IgD-negative memory B cell (primary cell): Measurements from ENCODE around the gene CMTM3. TPM values are rescaled to one million over a fixed set of nuclear protein-coding genes. Genes with fewer than 3 reads are reported as not detected.
A peak's percentile ranks its signal among the peaks of the same experiment; 100 is the strongest.
"Not testable (repeated sequence)": the region's sequence is repeated elsewhere in the genome, so short reads cannot be mapped to it uniquely, and the experiment has no call there.

Source experiments
- H3K27ac Mint-ChIP-seq, 3 donors: one replicate each; pipeline ENCODE4 v1.8.0; 2020 to 2022; ENCODE audit warnings: mild to moderate bottlenecking in 3 of 3, mixed read lengths in 3 of 3, moderate library complexity in 1 of 3
- H3K27me3 Mint-ChIP-seq: one replicate; pipeline ENCODE4 v1.8.0; 2021; ENCODE audit warnings: mixed read lengths
- H3K36me3 Mint-ChIP-seq: one replicate; pipeline ENCODE4 v1.8.0; 2020; ENCODE audit warnings: mild to moderate bottlenecking, mixed read lengths
- H3K4me1 Mint-ChIP-seq, 3 donors: one replicate each; pipeline ENCODE4 v1.8.0; 2020 to 2022; ENCODE audit warnings: mixed read lengths in 3 of 3, mild to moderate bottlenecking in 1 of 3
- H3K4me3 Mint-ChIP-seq, 4 donors: one replicate each; pipeline ENCODE4 v1.8.0; 2020 to 2022; ENCODE audit warnings: mild to moderate bottlenecking in 4 of 4, mixed read lengths in 4 of 4, moderate library complexity in 3 of 4
- H3K9me3 Mint-ChIP-seq, 3 donors: one replicate each; pipeline ENCODE4 v1.8.0; 2020 to 2021; ENCODE audit warnings: mixed read lengths in 3 of 3, mild to moderate bottlenecking in 1 of 3
- polyA plus RNA-seq: library from polyadenylated mRNA; unstranded; fragments of 300-500 nt; fragmentation: Illumina TruSeq; gene quantifications from one replicate; pipeline ENCODE4 v1.2.3, GENCODE V29; 2021

The CMTM3 gene
- polyA plus RNA-seq, 1 donor from 2014 or later: 5.2 TPM

DNA sequence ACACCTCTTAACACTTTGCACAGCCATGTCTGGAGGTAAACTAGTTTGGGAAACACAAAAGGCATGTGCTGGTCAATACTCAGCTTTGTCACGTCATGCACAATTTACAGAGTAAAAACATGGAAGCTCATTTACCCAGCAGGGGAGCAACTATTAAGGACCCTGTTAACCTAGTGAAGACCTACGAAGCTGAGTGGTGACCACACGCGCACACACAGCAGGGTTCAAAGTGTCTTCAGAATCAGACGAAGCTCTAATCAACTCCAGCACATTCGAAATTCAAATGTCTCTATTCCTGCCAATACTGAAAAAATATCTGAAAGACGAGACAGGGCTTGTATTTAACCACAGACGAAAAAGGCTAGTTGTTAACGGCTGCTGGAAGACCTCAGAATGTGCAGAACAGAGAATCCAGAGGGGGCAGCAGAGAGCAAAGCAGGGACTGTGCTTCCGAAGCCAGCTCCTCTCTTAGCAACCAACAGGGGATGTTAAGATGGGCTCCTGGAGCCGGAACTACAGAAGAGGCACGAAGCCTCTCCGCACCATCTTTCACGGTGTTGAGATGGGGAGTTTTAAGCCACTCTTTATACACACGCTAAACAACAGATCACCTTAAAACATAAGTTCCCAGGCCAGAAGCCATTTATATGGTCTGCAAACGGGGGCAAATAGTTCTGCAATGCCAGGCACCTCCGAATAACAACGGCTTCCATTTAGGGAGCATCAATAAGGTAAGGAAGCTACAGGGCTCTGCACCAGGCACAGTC, 46.4 kb downstream of the CMTM3 start:
- peaks cover 1% of the 10 kb centered on the region for H3K36me3 Mint-ChIP-seq
- H3K9me3 Mint-ChIP-seq: no peaks in the 10 kb centered on the region
- no peak overlapping the region for H3K27ac Mint-ChIP-seq

DNA sequence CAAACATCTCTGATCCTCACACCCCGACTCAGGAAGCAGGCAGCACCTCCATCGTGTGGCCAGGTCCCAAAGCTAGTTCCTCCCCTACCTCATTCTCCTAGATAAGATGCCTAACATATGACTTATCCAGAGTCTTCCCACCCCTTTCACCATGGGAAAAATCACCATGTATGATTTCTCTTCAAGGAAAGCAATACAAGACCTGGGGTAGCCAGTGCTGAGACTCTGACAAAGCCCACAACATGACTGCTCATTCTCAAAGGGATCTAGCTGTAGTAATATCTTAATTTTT, 46.9 kb downstream of the CMTM3 start:
- Mint-ChIP-seq H3K4me1 (peaks cover 5 to 12% (median 9%) of the 10 kb centered on the region in 3 donors), H3K9me3 (no peaks in the 10 kb centered on the region), H3K36me3 (peaks cover 1% of the 10 kb centered on the region), H3K27me3 (peaks cover 11% of the 10 kb centered on the region), H3K27ac (no peak overlapping the region), H3K4me3 (no peak overlapping the region)

More for the DNA sequence above, 46.4 kb downstream of the CMTM3 start:
- Mint-ChIP-seq H3K27me3 (peaks cover 11% of the 10 kb centered on the region), H3K4me1 (peaks cover 5 to 12% (median 9%) of the 10 kb centered on the region in 3 donors), H3K4me3 (peak overlapping the region in 2 of 4 donors; percentile 20 to 83)

DNA sequence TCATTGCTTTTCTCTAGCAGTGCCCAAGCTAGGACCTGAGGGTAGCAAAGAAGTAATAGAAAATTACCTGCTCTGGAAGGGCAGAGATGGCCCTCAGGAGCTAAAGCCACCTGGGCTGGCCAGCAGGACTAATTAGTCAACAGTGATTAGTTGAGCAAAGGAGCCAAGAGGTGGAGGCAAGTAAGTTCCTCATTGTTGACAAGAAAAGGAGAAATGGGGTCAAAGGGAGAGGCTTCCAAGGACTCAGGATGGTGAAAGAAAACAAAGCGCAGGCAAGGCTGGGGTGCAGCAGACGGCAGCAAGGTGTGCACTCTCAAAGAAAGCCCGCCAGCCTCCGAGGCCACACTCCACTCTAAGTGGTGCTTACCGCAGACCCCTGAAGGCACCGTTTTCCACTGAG, 47.5 kb downstream of the CMTM3 start:
- H3K27me3 Mint-ChIP-seq: peaks cover 11% of the 10 kb centered on the region
- H3K9me3 Mint-ChIP-seq: no peaks in the 10 kb centered on the region
- H3K27ac Mint-ChIP-seq: no peak overlapping the region
- peaks cover 1% of the 10 kb centered on the region for H3K36me3 Mint-ChIP-seq
- peaks cover 5 to 12% (median 9%) of the 10 kb centered on the region in 3 donors for H3K4me1 Mint-ChIP-seq
- no peak overlapping the region for H3K4me3 Mint-ChIP-seq

DNA sequence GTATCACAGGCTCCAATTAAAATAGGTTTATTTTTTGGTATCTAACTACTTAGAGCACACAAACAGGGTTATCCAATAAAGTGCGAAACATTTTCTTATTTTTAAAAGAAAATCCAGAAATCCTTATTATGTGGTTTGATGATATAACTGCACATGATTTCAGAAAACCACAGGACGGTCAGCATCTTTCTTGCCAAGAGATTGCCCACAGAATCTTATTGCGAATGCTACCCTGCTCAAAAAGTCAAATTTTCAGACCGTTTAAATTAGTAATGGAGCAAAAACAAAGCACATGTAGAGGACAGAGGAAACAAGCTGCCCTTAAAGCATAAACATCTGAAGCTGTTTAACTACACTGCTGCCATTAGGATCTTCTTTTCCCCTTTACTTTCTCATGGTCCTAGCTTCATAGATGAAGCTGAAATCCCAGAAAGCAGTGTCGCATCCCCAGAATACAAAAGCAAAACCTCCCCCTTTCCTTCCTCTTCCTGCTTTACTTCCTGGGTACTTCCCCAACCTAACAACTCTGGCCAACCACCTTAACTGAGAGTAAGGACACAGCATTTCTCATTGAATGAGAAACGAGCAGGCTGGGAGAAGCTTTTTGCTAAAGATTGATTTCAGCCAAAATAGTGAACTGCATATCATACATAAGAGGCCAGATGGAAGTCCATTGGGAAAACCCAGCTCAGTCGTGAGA, 48.3 kb downstream of the CMTM3 start:
- H3K9me3 Mint-ChIP-seq: no peaks in the 10 kb centered on the region
- H3K4me1 Mint-ChIP-seq: peaks cover 5 to 11% (median 9%) of the 10 kb centered on the region in 3 donors
- H3K4me3 Mint-ChIP-seq: no peak overlapping the region
- H3K36me3 Mint-ChIP-seq: peaks cover 1% of the 10 kb centered on the region
- H3K27me3 Mint-ChIP-seq: peaks cover 13% of the 10 kb centered on the region
- H3K27ac Mint-ChIP-seq: no peak overlapping the region

DNA sequence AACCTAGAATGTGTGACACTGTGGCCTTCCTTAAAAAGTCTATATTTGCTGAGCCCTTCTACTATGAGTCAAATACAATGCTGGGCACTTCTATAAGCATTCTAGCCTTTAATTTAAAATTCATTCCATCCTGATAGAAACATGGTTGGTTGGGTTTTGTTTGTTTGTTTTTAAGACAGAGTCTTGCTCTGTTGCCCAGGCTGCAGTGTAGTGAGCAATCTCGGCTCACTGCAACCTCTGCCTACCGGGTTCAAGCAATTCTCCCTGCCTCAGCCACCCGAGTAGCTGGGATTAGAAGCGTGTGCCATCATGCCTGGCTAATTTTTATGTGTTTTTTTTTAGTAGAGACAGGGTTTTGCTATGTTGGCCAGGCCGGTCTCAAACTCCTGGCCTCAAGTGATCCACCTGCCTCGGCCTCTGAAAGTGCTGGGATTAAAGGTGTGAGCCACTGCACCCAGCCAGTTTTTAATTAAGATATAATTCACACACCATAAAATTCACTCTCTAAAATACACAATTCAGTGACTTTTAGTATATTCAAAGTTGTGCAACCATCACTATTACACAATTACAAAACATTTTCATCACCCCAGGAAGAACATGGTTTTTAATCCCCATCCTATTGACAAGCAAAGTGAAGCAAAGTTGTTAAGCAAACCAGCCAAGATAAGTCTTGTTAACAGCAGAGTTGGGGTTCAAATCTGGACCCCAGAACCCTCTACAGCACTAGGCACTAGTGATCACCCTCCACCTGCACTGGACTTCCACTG, 49.3 kb downstream of the CMTM3 start:
- no peak overlapping the region for H3K4me3 Mint-ChIP-seq
- H3K4me1 Mint-ChIP-seq: peaks cover 5 to 11% (median 9%) of the 10 kb centered on the region in 3 donors
- H3K27me3 Mint-ChIP-seq: peaks cover 15% of the 10 kb centered on the region
- no peaks in the 10 kb centered on the region for H3K9me3 Mint-ChIP-seq
- H3K36me3 Mint-ChIP-seq: peaks cover 1% of the 10 kb centered on the region
- H3K27ac Mint-ChIP-seq: no peak overlapping the region

DNA sequence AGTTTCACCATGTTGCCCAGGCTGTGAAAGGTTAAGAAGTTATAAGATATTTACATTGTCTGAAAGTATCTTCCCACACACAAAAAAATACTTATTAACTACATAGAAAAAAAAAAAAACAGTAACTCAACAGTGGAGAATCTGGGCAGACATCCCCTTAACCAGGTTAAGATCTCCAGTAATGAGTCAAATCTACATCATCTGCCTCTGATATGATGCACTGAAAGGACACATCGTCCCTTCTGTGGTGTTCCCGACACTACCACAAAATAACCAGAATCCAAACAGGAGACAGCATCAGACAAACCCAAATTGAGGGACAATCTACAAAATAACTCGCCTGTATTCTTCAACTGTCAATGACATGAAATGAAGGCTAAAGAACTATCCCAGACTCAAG, 52.0 kb downstream of the CMTM3 start:
- Mint-ChIP-seq H3K27ac (no peak overlapping the region), H3K4me1 (peaks cover 0 to 4% (median 2%) of the 10 kb centered on the region in 3 donors), H3K36me3 (peaks cover 1% of the 10 kb centered on the region), H3K4me3 (no peak overlapping the region), H3K27me3 (peaks cover 15% of the 10 kb centered on the region), H3K9me3 (no peaks in the 10 kb centered on the region)

DNA sequence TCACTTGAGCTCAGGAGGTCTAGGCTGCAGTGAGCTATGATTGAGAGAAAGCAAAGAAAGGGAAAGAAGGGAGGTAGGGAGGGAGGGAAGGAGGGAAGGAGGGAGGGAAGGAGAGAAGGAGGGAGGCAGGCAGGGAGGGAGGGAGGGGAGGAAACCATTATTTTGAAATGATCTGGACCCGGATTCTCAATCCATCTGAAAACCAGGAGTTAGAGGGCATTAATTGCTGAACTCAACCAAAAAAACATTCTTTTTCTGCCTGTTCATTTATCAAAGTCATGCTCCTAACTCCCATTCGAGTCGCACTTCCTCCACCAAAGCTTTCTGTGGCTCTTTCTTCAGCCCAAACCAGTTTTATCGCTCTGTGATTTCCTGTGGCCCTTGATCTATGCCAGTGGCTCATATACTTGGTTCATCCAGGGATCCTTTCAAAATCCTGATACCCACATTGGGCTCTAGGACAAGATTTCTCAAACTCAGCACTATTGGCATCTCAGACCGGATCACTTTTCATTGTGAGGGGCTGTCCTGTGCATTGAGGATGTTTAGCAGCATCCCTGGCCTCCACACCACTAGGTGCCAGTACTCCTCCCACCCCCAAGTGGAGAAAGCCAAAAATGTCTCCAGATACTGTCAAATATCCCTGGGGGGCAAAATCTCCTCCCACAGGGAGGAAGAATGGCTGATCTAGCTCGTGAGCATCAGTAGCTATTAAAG, 53.8 kb downstream of the CMTM3 start:
- Mint-ChIP-seq H3K4me3 (no peak overlapping the region), H3K36me3 (peaks cover 1% of the 10 kb centered on the region), H3K4me1 (peaks cover 0 to 1% (median 0%) of the 10 kb centered on the region in 3 donors), H3K27ac (no peak overlapping the region), H3K9me3 (no peaks in the 10 kb centered on the region), H3K27me3 (peaks cover 17% of the 10 kb centered on the region)

DNA sequence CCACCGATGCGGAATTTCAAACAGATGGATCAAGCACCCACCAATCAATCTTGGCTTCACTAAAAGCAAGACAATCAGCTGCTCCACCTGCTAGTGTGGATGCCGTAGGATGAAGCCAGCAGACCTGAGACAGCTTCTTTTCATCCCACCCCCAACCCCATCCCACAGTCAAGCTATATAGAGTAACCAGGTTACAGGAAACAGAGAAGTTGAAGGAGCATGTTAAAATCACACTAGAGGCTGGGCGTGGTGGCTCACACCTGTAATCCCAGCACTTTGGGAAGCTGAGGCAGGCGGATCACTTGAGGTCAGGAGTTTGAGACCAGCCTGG, 54.3 kb downstream of the CMTM3 start:
- H3K27me3 Mint-ChIP-seq: peaks cover 17% of the 10 kb centered on the region

DNA sequence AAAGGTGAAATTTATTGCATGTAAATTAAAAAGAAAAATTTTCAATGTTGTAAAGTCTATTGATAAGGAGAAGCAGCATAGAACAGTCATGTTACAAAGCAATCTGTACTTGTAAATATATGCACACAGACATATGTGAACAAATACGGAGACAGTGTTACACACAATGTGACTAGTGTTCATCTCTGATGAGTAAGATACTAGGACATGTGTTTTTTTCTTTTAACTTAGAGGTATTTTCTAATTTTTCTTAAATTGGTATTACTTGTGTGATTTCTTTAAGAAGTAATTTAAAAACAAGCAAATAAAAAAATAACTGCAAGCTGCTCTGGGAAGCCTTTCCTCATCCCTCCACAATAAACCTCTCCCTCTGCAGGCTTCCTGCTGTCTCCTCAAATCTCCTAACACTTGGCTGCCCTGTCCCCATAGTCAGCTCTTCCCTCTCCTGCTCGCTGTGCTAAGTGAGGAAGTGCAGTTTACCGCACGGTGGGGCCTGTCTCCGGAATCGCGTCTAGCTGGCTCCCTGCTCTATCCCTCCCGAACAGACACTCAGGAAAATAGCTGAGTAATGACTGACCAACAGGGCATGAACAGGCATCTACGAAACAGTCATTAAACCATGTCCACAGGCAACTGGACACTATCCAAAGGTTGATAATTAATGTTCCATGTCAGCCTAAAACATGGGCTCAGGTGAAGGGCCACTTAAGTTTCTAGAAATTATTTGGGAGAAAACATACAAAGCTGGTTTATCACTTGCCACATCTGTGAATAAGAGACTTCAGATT, 56.1 kb downstream of the CMTM3 start:
- peaks cover 9% of the 10 kb centered on the region for H3K27me3 Mint-ChIP-seq
- H3K4me3 Mint-ChIP-seq: no peak overlapping the region
- H3K27ac Mint-ChIP-seq: no peak overlapping the region
- no peaks in the 10 kb centered on the region for H3K36me3 Mint-ChIP-seq
- peaks cover 0 to 1% (median 0%) of the 10 kb centered on the region in 3 donors for H3K4me1 Mint-ChIP-seq
- H3K9me3 Mint-ChIP-seq: no peaks in the 10 kb centered on the region

More for the DNA sequence above, 54.3 kb downstream of the CMTM3 start:
- Mint-ChIP-seq H3K4me3 (no peak overlapping the region), H3K27ac (no peak overlapping the region), H3K4me1 (peaks cover 0 to 1% (median 0%) of the 10 kb centered on the region in 3 donors), H3K36me3 (peaks cover 1% of the 10 kb centered on the region), H3K9me3 (no peaks in the 10 kb centered on the region)

DNA sequence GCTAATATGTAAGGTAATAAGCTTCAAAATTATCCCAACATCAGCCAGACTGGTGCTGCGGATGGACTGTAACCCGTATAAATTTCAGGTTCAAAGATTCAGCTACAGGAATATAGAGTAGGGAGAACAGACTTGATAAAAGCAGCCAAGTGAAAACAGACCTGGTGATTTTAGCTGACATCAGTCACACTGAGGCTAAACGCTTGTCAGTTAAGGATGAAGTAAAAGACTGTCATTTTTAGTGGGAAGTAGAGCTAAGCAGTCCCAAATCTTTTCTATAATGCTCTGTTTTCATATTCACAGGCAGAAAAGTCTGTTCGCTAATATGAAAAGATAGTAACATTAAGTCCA, 56.7 kb downstream of the CMTM3 start:
- H3K4me3 Mint-ChIP-seq: no peak overlapping the region
- H3K9me3 Mint-ChIP-seq: no peaks in the 10 kb centered on the region
- H3K27me3 Mint-ChIP-seq: peaks cover 9% of the 10 kb centered on the region
- peaks cover 0 to 1% (median 0%) of the 10 kb centered on the region in 3 donors for H3K4me1 Mint-ChIP-seq
- no peak overlapping the region for H3K27ac Mint-ChIP-seq
- H3K36me3 Mint-ChIP-seq: no peaks in the 10 kb centered on the region

DNA sequence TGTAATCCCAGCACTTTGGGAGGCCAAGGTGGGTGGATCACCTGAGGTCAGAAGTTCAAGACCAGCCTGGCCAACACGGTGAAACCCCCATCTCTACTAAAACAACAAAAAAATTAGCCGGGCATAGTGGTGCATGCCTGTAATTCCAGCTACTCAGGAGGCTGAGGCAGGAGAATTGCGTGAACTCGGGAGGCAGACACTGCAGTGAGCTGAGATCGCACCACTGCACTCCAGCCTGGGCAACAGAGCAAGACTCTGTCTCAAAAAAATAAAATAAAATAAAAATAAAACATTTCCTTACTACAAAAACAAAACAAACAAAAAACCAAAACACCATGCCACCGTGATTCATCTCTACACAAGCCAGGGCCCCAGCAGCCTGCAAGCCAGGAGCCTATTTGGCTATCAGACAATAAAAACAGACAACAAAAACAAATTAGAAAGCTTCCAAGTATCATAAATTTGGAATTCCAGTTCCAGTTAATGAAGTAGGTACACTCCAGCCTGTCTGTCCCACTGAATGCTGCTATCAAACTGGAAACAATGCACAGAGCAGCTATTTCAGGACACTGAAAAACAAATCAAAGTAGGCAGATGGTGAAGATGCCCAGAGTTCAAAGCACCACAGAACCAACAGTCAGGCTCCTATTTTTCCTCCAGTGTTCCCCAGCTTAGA, 57.3 kb downstream of the CMTM3 start:
- H3K27me3 Mint-ChIP-seq, H3K9me3 Mint-ChIP-seq, H3K36me3 Mint-ChIP-seq, H3K27ac Mint-ChIP-seq, H3K4me1 Mint-ChIP-seq, H3K4me3 Mint-ChIP-seq: not testable (repeated sequence)

DNA sequence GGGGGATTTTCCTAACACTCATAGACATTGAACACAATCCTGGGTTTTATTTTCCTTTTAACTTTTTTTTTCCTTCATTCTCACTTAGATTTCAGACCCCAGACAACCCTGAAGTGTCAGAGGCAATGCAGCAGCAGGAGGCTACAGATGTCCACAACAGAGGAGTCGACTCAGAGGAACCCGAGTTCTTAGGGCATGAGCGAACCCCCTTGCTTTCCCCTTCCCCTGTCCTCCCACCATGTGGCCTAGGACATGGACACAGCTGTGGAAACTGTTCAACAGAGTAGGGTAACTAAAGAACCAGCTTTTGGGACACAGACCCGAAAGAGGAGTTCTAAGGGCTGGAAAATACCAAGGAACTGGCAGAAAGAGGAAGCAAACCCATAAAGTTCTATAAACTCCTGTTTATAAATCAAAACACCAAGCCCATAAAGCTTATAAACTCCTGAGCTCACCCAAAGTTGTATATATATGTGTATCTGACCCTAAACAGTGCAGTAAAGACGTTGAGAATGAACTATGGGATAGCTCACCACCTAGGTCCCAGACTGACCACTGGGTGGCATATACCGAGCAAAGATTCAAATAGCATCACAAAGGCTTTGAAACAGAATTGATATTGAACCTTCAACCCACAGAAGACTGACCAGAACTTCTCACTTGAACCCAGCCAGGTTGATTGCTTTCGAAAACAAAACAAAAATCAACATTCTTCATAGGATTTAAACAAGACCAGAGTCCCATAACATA, 58.1 kb downstream of the CMTM3 start:
- H3K4me3 Mint-ChIP-seq: no peak overlapping the region
- no peak overlapping the region for H3K27ac Mint-ChIP-seq
- H3K36me3 Mint-ChIP-seq: no peaks in the 10 kb centered on the region
- peaks cover 7% of the 10 kb centered on the region for H3K27me3 Mint-ChIP-seq
- peaks cover 0 to 2% (median 1%) of the 10 kb centered on the region in 3 donors for H3K4me1 Mint-ChIP-seq
- H3K9me3 Mint-ChIP-seq: no peaks in the 10 kb centered on the region
